BJ (cell line): ENCODE results near the gene GSK3B. TPM values are rescaled to one million over a fixed set of nuclear protein-coding genes. Genes with fewer than 3 reads are reported as not detected.
"Not testable (repeated sequence)": the region's sequence is repeated elsewhere in the genome, so short reads cannot be mapped to it uniquely, and the experiment has no call there.

Experiments used
- CTCF ChIA-PET: fragments of 350-600 bp; formaldehyde crosslinking; extraction: SDS; loops from one replicate; lab custom pipeline; 2021; ENCODE audit warnings: antibody characterized with exemption, inconsistent platforms; lab: Yijun Ruan, JAX
- POLR2A ChIA-PET: fragments of 300-600 bp; sonication (Branson Sonifier 250); formaldehyde crosslinking; extraction: SDS; loops from one replicate; lab custom pipeline; 2021; ENCODE audit warnings: antibody characterized with exemption; lab: Charles Lee
- DNase-seq: peaks from one replicate; pipeline ENCODE4 v3.0.0-alpha.2; 2011; ENCODE audit warnings: low read depth
- H3K27me3 ChIP-seq: 2 replicates; pipeline ENCODE4 v1.6.0; 2011; ENCODE audit warnings: low read length; ENCODE audit not compliant: control insufficient read depth, insufficient read depth
- H3K36me3 ChIP-seq: 2 replicates; pipeline ENCODE4 v1.5.1; 2011; ENCODE audit warnings: low read length; ENCODE audit not compliant: control insufficient read depth, insufficient read depth
- H3K4me3 ChIP-seq: 2 replicates; pipeline ENCODE4 v1.5.1; 2011; ENCODE audit warnings: low read depth, mild to moderate bottlenecking, control low read depth, low read length
- polyA plus RNA-seq: library from polyadenylated mRNA; depleted of rRNA; stranded (reverse); fragments of >200 nt; gene quantifications from 2 replicates; pipeline ENCODE4 v1.2.3, GENCODE V29; 2011
- TF ChIP-seq, protein P1 (sequence below): IDR thresholded peaks from 2 replicates; pipeline ENCODE4 v1.5.1; 2011; ENCODE audit warnings: low read depth, mild to moderate bottlenecking, control low read depth, inconsistent platforms, low read length, moderate library complexity; ENCODE audit not compliant: insufficient read depth

The GSK3B gene
- polyA plus RNA-seq, 1 experiment = 25.4 TPM

DNA sequence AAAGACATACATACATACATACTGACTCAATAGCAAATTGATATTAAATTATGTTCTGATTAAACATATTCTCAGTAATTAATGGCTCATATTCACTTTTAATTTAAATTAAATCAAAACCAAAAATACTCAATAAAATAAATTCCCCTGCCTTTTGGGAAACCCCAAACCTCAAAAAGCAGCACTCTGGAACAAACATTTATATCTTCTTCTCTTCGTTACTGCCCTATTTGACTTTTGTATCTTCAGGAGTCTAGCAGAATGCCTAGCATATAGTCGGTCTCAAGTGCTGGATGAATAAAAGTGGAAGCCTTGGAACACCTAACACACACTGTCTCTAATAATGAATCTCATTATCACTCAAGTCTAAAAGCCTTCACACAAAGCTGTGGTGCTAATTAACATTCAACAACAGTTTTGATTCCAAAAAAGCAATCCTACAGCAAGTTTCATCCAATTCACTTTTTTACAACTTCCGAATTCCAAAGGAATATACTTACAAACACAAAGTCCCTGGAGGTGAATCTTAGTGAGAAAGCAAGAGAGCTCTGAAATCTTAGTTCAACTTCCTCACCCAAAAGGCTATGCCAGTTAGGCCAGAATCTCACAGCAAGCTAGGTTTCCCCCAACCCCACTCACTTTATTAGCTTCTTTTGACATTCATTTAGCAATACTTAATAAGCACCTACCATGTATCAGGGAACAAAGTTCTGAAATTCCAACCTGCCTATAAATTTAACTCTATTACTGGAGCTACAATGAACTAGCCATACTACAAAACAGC, 35.0 kb downstream of the GSK3B start:
- TF ChIP-seq, protein P1, sequence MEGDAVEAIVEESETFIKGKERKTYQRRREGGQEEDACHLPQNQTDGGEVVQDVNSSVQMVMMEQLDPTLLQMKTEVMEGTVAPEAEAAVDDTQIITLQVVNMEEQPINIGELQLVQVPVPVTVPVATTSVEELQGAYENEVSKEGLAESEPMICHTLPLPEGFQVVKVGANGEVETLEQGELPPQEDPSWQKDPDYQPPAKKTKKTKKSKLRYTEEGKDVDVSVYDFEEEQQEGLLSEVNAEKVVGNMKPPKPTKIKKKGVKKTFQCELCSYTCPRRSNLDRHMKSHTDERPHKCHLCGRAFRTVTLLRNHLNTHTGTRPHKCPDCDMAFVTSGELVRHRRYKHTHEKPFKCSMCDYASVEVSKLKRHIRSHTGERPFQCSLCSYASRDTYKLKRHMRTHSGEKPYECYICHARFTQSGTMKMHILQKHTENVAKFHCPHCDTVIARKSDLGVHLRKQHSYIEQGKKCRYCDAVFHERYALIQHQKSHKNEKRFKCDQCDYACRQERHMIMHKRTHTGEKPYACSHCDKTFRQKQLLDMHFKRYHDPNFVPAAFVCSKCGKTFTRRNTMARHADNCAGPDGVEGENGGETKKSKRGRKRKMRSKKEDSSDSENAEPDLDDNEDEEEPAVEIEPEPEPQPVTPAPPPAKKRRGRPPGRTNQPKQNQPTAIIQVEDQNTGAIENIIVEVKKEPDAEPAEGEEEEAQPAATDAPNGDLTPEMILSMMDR = no peak
- DNase-seq = no peak
- no peaks in the 10 kb centered on the region for H3K27me3 ChIP-seq
- H3K36me3 ChIP-seq = no peaks in the 10 kb centered on the region
- ChIA-PET CTCF (no interaction called here), POLR2A (no interaction called here)
- H3K4me3 ChIP-seq = no peak overlapping the region

DNA sequence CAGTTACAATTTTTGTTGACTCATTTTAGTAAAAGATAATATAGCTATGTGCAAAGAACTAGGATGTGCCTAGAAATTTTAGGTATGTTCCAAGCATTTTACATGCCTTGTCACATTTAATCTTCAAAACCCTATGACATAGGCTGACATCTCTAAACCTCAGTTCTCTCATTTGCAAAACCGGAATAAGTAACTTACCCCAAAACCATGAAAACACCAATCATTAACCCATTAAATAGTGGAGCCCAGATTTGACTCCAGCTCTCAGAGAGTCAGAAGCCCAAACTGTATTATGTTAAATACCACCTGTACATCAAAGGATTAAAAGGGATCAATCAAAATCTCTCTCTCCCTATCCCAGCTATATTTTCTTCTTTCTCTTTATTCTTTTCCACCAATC, 36.6 kb downstream of the GSK3B start:
- DNase-seq = no peak
- no peaks in the 10 kb centered on the region for H3K36me3 ChIP-seq
- no peak overlapping the region for H3K4me3 ChIP-seq
- no peaks in the 10 kb centered on the region for H3K27me3 ChIP-seq
- ChIA-PET POLR2A (no interaction called here), CTCF (no interaction called here)
- TF ChIP-seq, protein P1 = no peak

DNA sequence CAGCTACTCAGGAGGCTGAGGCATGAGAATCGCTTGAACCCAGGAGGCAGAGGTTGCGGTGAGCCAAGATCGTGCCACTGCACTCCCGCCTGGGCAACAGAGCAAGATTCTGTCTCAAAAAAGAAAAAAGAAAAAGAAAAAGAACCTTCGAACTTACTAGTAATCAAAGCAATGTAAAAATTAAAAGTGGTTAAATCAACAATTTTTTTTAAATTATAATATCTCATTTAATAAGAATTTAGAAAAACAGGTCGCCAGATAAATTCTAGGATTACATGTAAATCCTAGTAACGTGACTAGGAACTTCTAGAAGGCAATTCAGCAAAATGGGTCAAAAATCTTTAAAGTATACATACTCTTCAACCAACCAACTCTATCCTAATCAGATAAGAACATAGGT, 37.2 kb downstream of the GSK3B start:
- POLR2A ChIA-PET = no interaction called here
- no peak overlapping the region for H3K4me3 ChIP-seq
- TF ChIP-seq, protein P1 = no peak
- no peaks in the 10 kb centered on the region for H3K27me3 ChIP-seq
- DNase-seq = no peak
- no peaks in the 10 kb centered on the region for H3K36me3 ChIP-seq
- CTCF ChIA-PET = no interaction called here

DNA sequence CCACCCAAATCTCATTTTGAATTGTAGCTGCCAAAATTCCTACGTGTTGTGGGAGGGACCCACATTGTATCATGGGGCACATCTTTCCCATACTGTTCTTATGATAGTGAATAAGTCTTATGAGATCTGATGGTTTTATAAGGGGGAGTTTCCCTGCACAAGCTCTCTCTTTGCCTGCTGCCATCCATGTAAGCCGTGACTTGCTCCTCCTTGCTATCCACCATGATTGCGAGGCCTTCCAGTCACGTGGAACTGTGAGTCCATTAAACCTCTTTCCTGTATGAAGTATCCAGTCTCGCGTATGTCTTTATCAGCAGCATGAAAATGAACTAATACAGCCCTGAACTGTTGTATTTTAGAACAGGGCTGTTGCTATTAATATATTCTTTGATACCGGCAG, 40.6 kb downstream of the GSK3B start:
- POLR2A ChIA-PET, DNase-seq, H3K4me3 ChIP-seq, H3K27me3 ChIP-seq, H3K36me3 ChIP-seq: not testable (repeated sequence)
- CTCF ChIA-PET = interaction anchor here (1.2 kb wide), 1 partner anchor 10 kb away, joined by 3 read pairs; no protein-coding TSS in a partner anchor

DNA sequence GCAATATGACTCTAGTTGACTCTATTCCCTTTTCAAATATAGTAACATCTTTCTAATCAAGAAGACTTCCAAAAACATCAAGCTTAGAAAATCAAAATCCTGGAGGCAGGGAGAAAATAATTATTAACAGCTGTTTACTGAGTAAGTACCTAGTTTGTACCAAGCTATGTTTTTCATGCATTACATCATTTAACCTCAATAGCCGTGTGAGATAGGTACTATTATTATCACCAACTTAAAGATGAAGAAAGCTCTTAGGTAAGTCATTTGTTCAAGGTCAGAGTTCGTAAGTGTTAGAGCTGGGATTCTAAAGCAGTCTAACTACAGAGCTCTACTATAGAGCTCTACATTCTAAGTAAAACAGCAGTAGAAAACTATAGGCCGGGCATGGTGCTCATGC, 41.6 kb downstream of the GSK3B start:
- no peaks in the 10 kb centered on the region for H3K36me3 ChIP-seq
- ChIA-PET POLR2A (no interaction called here), CTCF (no interaction called here)
- H3K27me3 ChIP-seq = no peaks in the 10 kb centered on the region
- TF ChIP-seq, protein P1 = no peak
- H3K4me3 ChIP-seq = no peak overlapping the region
- no peak for DNase-seq
